A673 (cell line): ENCODE data around the gene MASP2. TPM values are rescaled to one million over a fixed set of nuclear protein-coding genes. Genes with fewer than 3 reads are reported as not detected.

ENCODE experiments used
- BruUV-seq: library from RNA; stranded (reverse); fragments of 400-500 nt; replicated peaks from 2 replicates; lab custom pipeline; 2021; lab: Mats Ljungman, UMichigan
- CTCF ChIA-PET: fragments of 300-600 bp; sonication (Branson Sonifier 250); formaldehyde crosslinking; loops from one replicate; lab custom pipeline; 2022; ENCODE audit warnings: antibody characterized with exemption; lab: Charles Lee
- POLR2A ChIA-PET: fragments of 300-600 bp; sonication (Branson Sonifier 250); formaldehyde crosslinking; loops from one replicate; lab custom pipeline; 2022; ENCODE audit warnings: antibody characterized with exemption; ENCODE audit not compliant: low non-redundant PET; lab: Charles Lee
- DNase-seq: peaks from one replicate; pipeline ENCODE4 v3.0.0-alpha.2; 2015; ENCODE audit warnings: low spot score
- H3K27ac ChIP-seq: fragments of 200-600 bp; sonication (generic); 2 replicates; pipeline ENCODE4 v1.5.1; 2016; ENCODE audit warnings: mixed run types, low read depth, mild to moderate bottlenecking, mixed read lengths, antibody characterized with exemption, low read length; ENCODE audit not compliant: poor library complexity, severe bottlenecking
- H3K27me3 ChIP-seq: fragments of 200-600 bp; sonication (generic); replicated peaks from 2 replicates; pipeline ENCODE4 v1.6.1; 2017; ENCODE audit warnings: mixed run types, low read depth, mild to moderate bottlenecking, mixed read lengths, antibody characterized with exemption, low read length; ENCODE audit not compliant: insufficient read depth, poor library complexity
- H3K36me3 ChIP-seq: fragments of 200-600 bp; sonication (generic); 2 replicates; pipeline ENCODE4 v1.6.1; 2016; ENCODE audit warnings: mixed run types, mild to moderate bottlenecking, mixed read lengths, antibody characterized with exemption, low read length; ENCODE audit not compliant: insufficient read depth, poor library complexity, severe bottlenecking
- H3K4me1 ChIP-seq: fragments of 200-600 bp; sonication (generic); 2 replicates; pipeline ENCODE4 v1.6.1; 2017; ENCODE audit warnings: mixed run types, mild to moderate bottlenecking, mixed read lengths, antibody characterized with exemption, low read length; ENCODE audit not compliant: insufficient read depth, poor library complexity, severe bottlenecking
- H3K4me3 ChIP-seq: fragments of 200-600 bp; sonication (generic); 2 replicates; pipeline ENCODE4 v1.5.1; 2016; ENCODE audit warnings: low read depth, mixed run types, mild to moderate bottlenecking, mixed read lengths, low read length; ENCODE audit not compliant: poor library complexity, severe bottlenecking
- H3K9me3 ChIP-seq: fragments of 200-600 bp; sonication (generic); 2 replicates; pipeline ENCODE4 v1.6.1; 2016; ENCODE audit warnings: mixed run types, low read depth, mild to moderate bottlenecking, mixed read lengths, antibody characterized with exemption, low read length; ENCODE audit not compliant: poor library complexity, severe bottlenecking
- CTCF ChIP-seq: fragments of 300-800, 200-600 bp; sonication (generic); conservative IDR thresholded peaks from 2 replicates; pipeline ENCODE4 v1.5.1; 2017; ENCODE audit warnings: low read depth, mild to moderate bottlenecking, antibody characterized with exemption, low read length, moderate library complexity, mixed read lengths
- EZH2 ChIP-seq: fragments of 200-600 bp; sonication (generic); IDR thresholded peaks from 2 replicates; pipeline ENCODE4 v1.6.1; 2017; ENCODE audit warnings: borderline replicate concordance, low read depth, mild to moderate bottlenecking, mixed read lengths, antibody characterized with exemption, low read length; ENCODE audit not compliant: poor library complexity, severe bottlenecking
- intact Hi-C: fragments of 100-400 bp; cut with micrococcal nuclease; formaldehyde crosslinking; loops from one replicate; pipeline ENCODE4 v1.10.0; 2022; ENCODE audit not compliant: unreplicated experiment
- total RNA-seq: library from RNA; stranded (reverse); gene quantifications from 2 replicates; pipeline ENCODE4 v1.2.3, GENCODE V29; 2021

The MASP2 gene
- total RNA-seq, 1 experiment from 2014 or later = 0.69 TPM

- BruUV-seq = no TSS peak
- peak overlapping the region; percentile 78 for H3K27ac ChIP-seq
- H3K9me3 ChIP-seq = no peaks in the 10 kb centered on the region
- peak overlapping the region; percentile 87 for H3K4me3 ChIP-seq
- intact Hi-C loops = no loop called here
- H3K4me1 ChIP-seq = peaks cover 4% of the 10 kb centered on the region
- no peaks in the 10 kb centered on the region for H3K27me3 ChIP-seq
- no peak for TF ChIP-seq EZH2
- no peak for TF ChIP-seq CTCF
- H3K36me3 ChIP-seq = peaks cover 28% of the 10 kb centered on the region
- peak; percentile 29 for DNase-seq
- CTCF ChIA-PET = interaction anchor here (0.6 kb wide), 1 partner anchor 601 kb away, joined by 12 read pairs; no protein-coding TSS in a partner anchor
- POLR2A ChIA-PET = no interaction called here
These were observed 12.3 kb upstream of the MASP2 start for GRCh38 chr1:11059155-11059967.

- Histone ChIP-seq H3K4me1 (peaks cover 4% of the 10 kb centered on the region), H3K36me3 (peaks cover 29% of the 10 kb centered on the region), H3K27ac (peak overlapping the region; percentile 78), H3K27me3 (no peaks in the 10 kb centered on the region), H3K9me3 (no peaks in the 10 kb centered on the region), H3K4me3 (peak overlapping the region; percentile 87)
- ChIA-PET POLR2A (no interaction called here), CTCF (no interaction called here)
- no peak for TF ChIP-seq CTCF
- TF ChIP-seq EZH2 = no peak
- DNase-seq = no peak
- TSS peak; percentile 18 for BruUV-seq
- intact Hi-C loops = no loop called here
These were observed 11.6 kb upstream of the MASP2 start for GRCh38 chr1:11058595-11059154.

GRCh38 chr1:11058026-11058425 is 11.0 kb upstream of the MASP2 start:
- no peak overlapping the region for H3K27ac ChIP-seq
- peaks cover 24% of the 10 kb centered on the region for H3K36me3 ChIP-seq
- TF ChIP-seq EZH2 (no peak), CTCF (no peak)
- no peaks in the 10 kb centered on the region for H3K9me3 ChIP-seq
- no peaks in the 10 kb centered on the region for H3K27me3 ChIP-seq
- intact Hi-C loops = no loop called here
- POLR2A ChIA-PET = no interaction called here
- CTCF ChIA-PET = no interaction called here
- BruUV-seq = no TSS peak
- no peak for DNase-seq
- peaks cover 4% of the 10 kb centered on the region for H3K4me1 ChIP-seq
- H3K4me3 ChIP-seq = no peak overlapping the region
